Superior temporal gyrus (tissue), 1 donor: ENCODE measurements around the gene ATF1.
"Not testable (repeated sequence)": the region's sequence is repeated elsewhere in the genome, so short reads cannot be mapped to it uniquely, and the experiment has no call there.

ENCODE experiments used
- DNase-seq: peaks from one replicate; pipeline ENCODE4 v3.0.0-alpha.2; 2016; ENCODE audit errors: extremely low spot score

The ATF1 gene

DNA sequence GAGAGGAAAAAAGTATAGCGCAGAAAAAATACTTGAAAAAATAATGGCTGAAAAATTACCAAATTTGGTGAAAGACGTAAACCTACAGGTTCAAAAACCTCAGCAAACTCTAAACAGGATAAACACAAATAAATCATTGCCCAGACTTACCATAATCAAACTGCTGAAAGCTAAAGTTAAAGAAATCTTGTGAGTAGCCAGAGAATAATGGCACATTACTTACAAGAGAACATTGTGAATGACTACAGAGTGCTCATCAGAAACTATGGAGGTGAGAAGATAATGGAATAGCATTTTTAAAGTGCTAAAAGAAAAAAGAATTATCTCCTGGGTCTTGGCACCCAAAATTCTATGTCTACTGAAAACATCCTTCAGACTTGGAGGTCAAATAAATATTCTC is 36.0 kb downstream of the ATF1 start:
- no peak for DNase-seq

DNA sequence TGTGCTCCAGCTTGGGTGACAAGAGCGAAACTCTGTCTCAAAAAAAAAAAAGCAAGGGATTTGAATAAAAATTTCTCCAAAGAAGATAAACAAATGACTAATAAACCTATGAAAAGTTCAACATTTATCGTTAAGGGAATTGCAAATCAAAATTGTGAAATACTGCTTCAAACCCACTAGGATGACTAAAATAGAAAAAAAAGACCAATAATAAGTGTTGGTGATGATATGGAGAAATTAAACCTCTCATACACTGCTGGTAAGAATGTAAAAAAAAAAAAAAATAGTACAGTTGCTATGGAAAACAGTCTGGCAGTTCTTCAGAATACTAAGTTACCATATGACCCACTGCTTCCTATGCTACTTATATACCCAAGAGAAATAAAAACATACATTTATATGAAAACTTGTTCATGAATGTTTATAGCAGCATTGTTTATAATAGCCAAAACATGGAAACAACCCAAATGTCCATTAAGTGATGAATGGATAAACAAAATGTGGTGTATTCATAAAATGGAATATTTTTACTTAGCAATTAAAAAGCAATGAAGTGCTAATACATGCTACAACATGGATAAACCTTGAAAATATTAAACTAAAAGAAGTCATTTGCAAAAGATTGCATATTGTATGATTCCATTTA is 39.5 kb downstream of the ATF1 start:
- no peak for DNase-seq

DNA sequence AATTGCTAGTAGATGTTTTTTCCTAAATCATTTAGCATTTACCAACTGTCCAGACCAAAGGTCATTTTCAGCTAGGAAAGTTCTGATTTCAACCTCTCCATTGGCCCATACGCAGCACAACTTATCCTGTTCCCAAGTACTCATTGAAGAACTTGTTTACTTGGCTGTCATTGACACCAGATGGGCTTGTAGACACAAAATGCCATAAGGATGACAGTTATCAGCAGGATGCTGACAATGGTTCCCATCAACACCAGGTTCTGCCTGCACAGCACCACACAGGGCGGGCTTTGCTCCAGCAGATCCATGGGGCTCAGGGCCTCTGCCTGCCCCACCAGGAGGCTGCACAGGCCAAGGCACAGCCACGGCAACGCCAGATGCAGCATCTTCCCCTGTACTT is 42.3 kb downstream of the ATF1 start:
- no peak for DNase-seq

DNA sequence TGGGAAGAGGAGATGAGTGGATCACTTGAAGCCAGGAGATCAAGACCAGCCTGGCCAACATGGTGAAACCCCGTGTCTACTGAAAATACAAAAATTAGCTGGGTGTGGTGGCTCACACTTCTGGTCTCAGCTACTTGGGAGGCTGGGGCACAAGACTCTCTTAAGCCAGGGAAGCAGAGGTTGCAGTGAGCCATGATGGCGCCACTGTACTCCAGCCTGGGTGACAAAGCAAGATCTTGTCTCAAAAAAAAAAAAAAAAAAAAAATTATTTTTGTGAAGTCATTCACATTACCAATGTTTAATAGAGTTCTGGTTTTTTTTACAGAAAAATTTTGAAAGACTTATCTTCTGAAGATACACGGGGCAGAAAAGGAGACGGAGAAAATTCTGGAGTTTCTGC is 45.2 kb downstream of the ATF1 start:
- not testable (repeated sequence) for DNase-seq

DNA sequence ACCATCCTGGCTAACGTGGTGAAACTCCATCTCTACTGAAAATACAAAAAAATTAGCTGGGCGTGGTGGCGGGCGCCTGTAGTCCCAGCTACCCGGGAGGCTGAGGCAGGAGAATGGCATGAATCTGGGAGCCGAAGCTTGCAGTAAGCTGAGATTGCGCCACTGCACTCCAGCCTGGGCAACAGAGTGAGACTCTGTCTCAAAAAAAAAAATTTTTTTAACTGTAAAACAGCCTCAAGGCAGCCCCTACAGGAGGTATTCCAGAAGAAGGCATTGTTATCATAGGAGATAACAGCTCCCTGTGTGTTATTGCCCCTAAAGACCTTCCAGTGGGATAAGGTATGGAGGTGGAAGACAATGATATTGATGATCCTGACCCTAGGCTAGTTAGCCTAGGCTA is 51.0 kb downstream of the ATF1 start:
- DNase-seq = not testable (repeated sequence)

GRCh38 chr12:50820177-50820576 is 56.3 kb downstream of the ATF1 start:
- no peak for DNase-seq

- DNase-seq = no peak
Observed at GRCh38 chr12:50822082-50822481, 58.2 kb downstream of the ATF1 start.

GRCh38 chr12:50823724-50824123 is 59.8 kb downstream of the ATF1 start:
- DNase-seq = not testable (repeated sequence)

- DNase-seq = no peak
Observed at GRCh38 chr12:50824914-50825313, 61.0 kb downstream of the ATF1 start.

DNA sequence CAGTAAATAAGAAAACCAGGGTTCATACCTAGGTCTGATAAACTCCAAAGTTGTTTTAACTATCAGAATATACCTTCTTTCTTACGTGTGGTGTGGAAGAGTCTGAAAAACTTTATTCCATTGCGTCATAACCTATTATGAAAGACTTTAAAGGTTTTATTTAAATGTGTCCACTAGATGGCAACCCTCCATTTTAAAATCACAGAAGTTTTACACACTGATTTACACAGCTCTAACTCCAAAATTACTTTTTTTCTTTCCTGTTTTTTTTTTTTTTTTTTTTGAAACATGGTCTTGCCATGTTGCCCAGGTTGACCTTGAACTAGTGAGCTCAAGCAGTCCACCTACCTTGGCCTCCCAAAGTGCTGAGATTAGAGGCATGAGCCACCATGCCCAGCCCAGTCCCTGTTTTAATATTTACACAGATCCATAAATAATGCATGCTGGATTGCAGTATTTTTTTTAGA is 61.5 kb downstream of the ATF1 start:
- DNase-seq = peak; percentile 91

DNA sequence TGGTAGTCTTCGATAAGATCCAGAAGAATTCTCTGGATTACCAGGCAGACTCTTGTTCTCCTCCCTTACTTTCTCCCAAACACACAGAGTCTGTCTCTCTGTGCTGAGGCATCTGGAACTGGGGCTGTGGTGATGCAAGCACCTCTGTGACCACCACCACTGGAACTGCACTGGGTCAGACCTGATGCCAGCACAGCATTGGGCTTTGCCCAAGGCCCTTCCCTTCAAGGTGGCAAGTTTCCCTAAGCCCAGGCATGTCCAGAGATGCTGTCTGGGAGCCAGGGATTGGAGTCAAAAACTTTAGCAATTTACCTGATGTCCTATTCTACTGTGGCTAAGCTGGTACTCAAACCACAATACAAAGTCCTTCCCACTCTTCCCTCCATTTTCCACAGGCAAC is 64.2 kb downstream of the ATF1 start:
- DNase-seq = no peak

DNA sequence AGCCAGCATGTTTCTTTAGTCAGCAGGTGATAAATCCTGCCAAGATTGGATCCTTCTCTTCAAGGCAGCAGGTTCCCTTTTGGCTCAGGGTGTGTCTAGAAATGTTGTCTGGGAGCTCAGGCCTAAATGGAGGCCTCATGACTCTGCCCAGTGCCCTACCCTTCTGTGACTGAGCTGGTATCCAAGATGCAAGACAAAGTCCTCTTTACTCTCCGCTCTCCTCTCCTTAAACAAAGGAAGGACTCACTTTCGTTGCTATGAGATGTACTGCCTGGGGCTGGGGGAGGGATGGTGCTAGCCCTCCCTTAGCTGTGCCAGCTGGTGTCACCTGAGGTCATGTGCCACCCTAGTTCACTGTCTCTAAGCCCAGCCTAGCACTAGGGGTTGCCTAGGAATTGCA is 65.0 kb downstream of the ATF1 start:
- no peak for DNase-seq

GRCh38 chr12:50833801-50834200 is 69.9 kb downstream of the ATF1 start:
- DNase-seq = not testable (repeated sequence)

- DNase-seq = no peak
Observed at GRCh38 chr12:50839042-50839441, 75.1 kb downstream of the ATF1 start.

- DNase-seq = no peak
Observed at GRCh38 chr12:50840809-50841487, 77.0 kb downstream of the ATF1 start.

DNA sequence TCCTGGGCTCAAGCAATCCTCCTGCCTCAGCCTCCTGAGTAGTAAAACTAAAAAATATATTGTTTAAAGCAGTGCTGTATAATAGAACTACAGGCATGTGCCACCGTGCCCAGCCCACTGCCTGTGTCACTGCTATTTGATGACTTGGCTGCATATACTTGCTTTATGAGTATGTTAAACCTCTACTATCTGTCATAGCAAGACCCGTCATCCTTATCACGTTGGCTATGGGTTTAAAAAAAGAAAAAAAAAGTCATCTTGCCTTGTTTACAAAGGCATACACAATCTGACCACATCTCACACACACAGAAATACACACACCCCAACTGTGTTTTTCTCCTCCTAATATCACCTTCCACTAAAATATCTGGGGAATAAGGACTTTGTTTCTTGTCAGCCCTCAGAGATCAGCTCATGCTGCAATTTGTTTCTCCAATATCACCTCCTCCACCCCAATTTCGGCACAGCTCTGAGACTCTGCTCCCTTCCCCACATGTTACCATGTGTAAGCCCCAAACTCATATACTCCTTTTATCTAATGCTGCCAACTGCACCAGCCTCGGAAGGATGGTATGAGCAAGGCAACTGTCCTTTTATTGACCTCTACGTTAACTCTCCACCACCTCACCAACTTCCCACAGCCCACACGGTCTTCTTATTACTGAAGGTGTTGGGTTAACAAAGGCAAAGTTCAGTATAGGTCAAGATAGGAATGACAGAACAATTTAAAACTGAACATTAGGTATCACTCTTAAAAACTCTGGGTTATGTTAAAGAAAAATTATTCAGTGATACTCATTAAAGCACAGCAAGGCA is 78.0 kb downstream of the ATF1 start:
- no peak for DNase-seq

- DNase-seq = no peak
Observed at GRCh38 chr12:50842637-50843493, 79.0 kb downstream of the ATF1 start, which contains the start of gene TMPRSS12. Gene TMPRSS12 (plus strand): TSS chr12:50842926. CDS start chr12:50842965, 39 bp downstream.

DNA sequence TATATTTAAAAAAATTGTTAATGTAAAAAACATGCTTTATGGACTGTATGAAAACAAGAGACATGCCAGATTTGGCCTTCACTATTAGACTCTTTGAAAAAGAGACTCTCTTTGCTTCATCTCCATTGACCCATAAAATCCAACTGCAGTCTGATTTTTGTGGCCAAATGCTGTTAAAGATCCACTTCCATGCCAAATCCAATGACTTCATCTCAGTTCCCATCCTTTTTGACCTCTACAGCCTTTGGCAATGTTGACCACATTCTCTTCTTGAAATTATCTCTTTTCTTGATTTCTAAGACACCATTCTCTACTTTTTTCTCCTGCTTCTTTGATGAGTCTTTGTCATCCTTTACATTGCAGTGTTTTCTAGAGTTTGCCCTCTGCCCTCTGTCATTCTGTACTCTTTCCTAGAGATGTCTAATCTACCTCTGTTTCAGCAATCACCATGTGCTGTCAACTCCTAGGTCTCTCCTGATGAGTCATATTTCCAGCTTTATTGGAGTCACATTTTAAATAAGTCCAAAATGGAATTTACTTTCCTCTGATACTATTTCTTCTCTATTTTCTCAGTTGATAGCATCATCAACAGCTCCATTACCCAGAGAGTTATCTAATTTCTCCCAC is 81.2 kb downstream of the ATF1 start:
- no peak for DNase-seq

GRCh38 chr12:50848963-50849362 is 85.1 kb downstream of the ATF1 start:
- no peak for DNase-seq

DNA sequence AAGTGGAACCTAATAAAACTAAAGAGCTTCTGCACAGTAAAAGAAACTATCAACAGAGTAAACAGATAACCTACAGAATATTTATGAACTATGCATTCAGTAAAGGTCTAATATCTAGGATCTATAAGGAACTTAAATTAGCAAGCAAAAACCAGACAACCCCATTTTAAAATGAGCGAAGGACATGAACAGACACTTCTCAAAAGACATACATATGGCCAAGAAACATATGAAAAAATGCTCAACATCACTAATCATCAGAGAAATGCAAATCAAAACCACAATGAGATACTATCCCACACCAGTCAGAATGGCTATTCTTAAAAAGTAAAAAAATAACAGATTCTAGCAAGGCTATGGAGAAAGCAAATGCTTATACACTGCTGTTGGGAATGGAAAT is 91.3 kb downstream of the ATF1 start:
- DNase-seq = not testable (repeated sequence)

DNA sequence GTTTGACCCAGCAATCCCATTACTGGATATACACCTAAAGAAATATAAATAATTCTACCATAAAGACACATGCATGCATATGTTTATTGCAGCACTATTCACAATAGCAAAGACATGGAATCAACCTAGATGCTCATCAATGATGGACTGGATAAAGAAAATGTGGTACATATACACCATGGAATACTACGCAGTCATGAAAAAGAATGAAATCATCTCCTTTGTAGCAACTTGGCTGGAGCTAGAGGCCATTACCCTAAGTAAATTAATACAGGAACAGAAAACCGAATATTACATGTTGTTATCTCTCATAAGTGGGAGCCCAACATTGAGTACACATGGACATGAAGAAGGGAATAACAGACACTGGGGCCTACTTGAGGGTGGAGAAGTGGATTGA is 91.8 kb downstream of the ATF1 start:
- DNase-seq = not testable (repeated sequence)
